Measurements from ENCODE around the gene SYCE3. TPM values are rescaled to one million over a fixed set of nuclear protein-coding genes. Genes with fewer than 3 reads are reported as not detected.
A peak's percentile ranks its signal among the peaks of the same experiment; 100 is the strongest.

SYCE3 gene
- total RNA-seq, result not detected
- not detected for polyA plus RNA-seq
- long read RNA-seq, donor 1, result 0 reads
- long read RNA-seq, donor 2, result 0 reads

GRCh38 chr22:50562523-50563412, at the start of gene SYCE3:
Gene SYCE3 (minus strand): TSS chr22:50562919. CDS start chr22:50556405, 6,514 bp downstream.
- H3K9me3 ChIP-seq, result no peaks in the 10 kb centered on the region
- intact Hi-C loops (cut with DNase I), result loop anchor here in 1 of 2 donors (5.0 kb wide), 1 partner anchor 35 kb away; the partner anchor contains the start of gene SCO2
- H3K27me3 ChIP-seq (ENCODE audit: insufficient read depth in 3 of 3, low read length in 2 of 3), result no peaks in the 10 kb centered on the region
- DNase-seq (peak; percentile 95 to 99), ATAC-seq (peak; percentile 96 to 99 (median 96))
- H3K36me3 ChIP-seq (ENCODE audit: insufficient read depth in 1 of 2, low read depth in 1 of 2), result peaks cover 0 to 7% of the 10 kb centered on the region in 2 donors
- 1 to 6% (median 5%) methylated on average over 34 to 58 of the region's 61 CpGs for WGBS, 3 donors
- peak; percentile 96 for TF ChIP-seq CTCF (IDR thresholded peaks at IDR 0.05)
- peak within 1 kb of the TSS; percentile 78 for H3K27ac ChIP-seq
- H3K4me1 ChIP-seq, result peaks cover 5% of the 10 kb centered on the region
- peak within 1 kb of the TSS; percentile 72 for H3K4me3 ChIP-seq

- ATAC-seq (no peak), DNase-seq (no peak)
- intact Hi-C loops (cut with DNase I), result no loop called here
- 58 to 66% (median 58%) methylated on average over 6 of the region's 6 CpGs for WGBS, 3 donors
- no peaks in the 10 kb centered on the region for H3K36me3 ChIP-seq (ENCODE audit: insufficient read depth in 1 of 2, low read depth in 1 of 2)
- H3K4me3 ChIP-seq, result no peak overlapping the region
- peaks cover 0 to 20% (median 3%) of the 10 kb centered on the region in 3 donors for H3K27me3 ChIP-seq (ENCODE audit: insufficient read depth in 3 of 3, low read length in 2 of 3)
- no peak for TF ChIP-seq CTCF (IDR thresholded peaks at IDR 0.05)
- no peaks in the 10 kb centered on the region for H3K4me1 ChIP-seq
- no peaks in the 10 kb centered on the region for H3K9me3 ChIP-seq
- H3K27ac ChIP-seq, result no peak overlapping the region
These were observed 49.4 kb upstream of the SYCE3 start for GRCh38 chr22:50612168-50612527.

- no peak overlapping the region for H3K27ac ChIP-seq
- TF ChIP-seq CTCF (IDR thresholded peaks at IDR 0.05), result no peak
- H3K27me3 ChIP-seq (ENCODE audit: insufficient read depth in 3 of 3, low read length in 2 of 3), result peaks cover 0 to 21% (median 3%) of the 10 kb centered on the region in 3 donors
- H3K9me3 ChIP-seq, result no peaks in the 10 kb centered on the region
- DNase-seq (no peak), ATAC-seq (no peak)
- H3K4me1 ChIP-seq, result no peaks in the 10 kb centered on the region
- no peak overlapping the region for H3K4me3 ChIP-seq
- intact Hi-C loops (cut with DNase I), result no loop called here
- whole genome bisulfite sequencing, 3 donors, result 85 to 88% (median 87%) methylated on average over 26 of the region's 26 CpGs
- H3K36me3 ChIP-seq (ENCODE audit: insufficient read depth in 1 of 2, low read depth in 1 of 2), result no peaks in the 10 kb centered on the region
These were observed 48.8 kb upstream of the SYCE3 start for GRCh38 chr22:50611341-50612060.

GRCh38 chr22:50610581-50610980, 47.9 kb upstream of the SYCE3 start:
- no peaks in the 10 kb centered on the region for H3K36me3 ChIP-seq (ENCODE audit: insufficient read depth in 1 of 2, low read depth in 1 of 2)
- DNase-seq (no peak), ATAC-seq (no peak)
- H3K4me1 ChIP-seq, result no peaks in the 10 kb centered on the region
- no peak overlapping the region for H3K4me3 ChIP-seq
- H3K9me3 ChIP-seq, result no peaks in the 10 kb centered on the region
- WGBS, 3 donors, result 86 to 90% (median 87%) methylated on average over 15 to 17 of the region's 17 CpGs
- intact Hi-C loops (cut with DNase I), result no loop called here
- no peak for TF ChIP-seq CTCF (IDR thresholded peaks at IDR 0.05)
- peaks cover 0 to 26% (median 3%) of the 10 kb centered on the region in 3 donors for H3K27me3 ChIP-seq (ENCODE audit: insufficient read depth in 3 of 3, low read length in 2 of 3)
- no peak overlapping the region for H3K27ac ChIP-seq

All from psoas muscle (tissue), 8 donors.